Activated CD4-positive, alpha-beta memory T cell treated with anti-CD3 and anti-CD28 coated beads, Interleukin-2, amount 10 ng/mL, durations not matched to agents 7 days and 5 days (primary cell): ENCODE measurements around the gene SOX1. TPM values are rescaled to one million over a fixed set of nuclear protein-coding genes. Genes with fewer than 3 reads are reported as not detected.

Experiments used
- CTCF ChIA-PET: fragments of 350-600 bp; sonication (Branson Sonifier 250); formaldehyde crosslinking; loops from one replicate; lab custom pipeline; 2021; ENCODE audit warnings: antibody characterized with exemption, inconsistent platforms; lab: Charles Lee
- POLR2A ChIA-PET: fragments of 350-600 bp; sonication (Branson Sonifier 250); formaldehyde crosslinking; loops from one replicate; lab custom pipeline; 2021; ENCODE audit warnings: antibody characterized with exemption; lab: Charles Lee
- DNase-seq: peaks from one replicate; pipeline ENCODE4 v3.0.0-alpha.2; 2020
- H3K27ac Mint-ChIP-seq: one replicate; pipeline ENCODE4 v1.8.0; 2021; ENCODE audit warnings: mild to moderate bottlenecking, mixed read lengths
- H3K27me3 Mint-ChIP-seq: one replicate; pipeline ENCODE4 v1.8.0; 2021; ENCODE audit warnings: mixed read lengths
- H3K36me3 Mint-ChIP-seq: one replicate; pipeline ENCODE4 v1.8.0; 2021; ENCODE audit warnings: low read depth, mixed read lengths
- H3K4me1 Mint-ChIP-seq: one replicate; pipeline ENCODE4 v1.8.0; 2021; ENCODE audit warnings: mixed read lengths
- H3K4me3 Mint-ChIP-seq: one replicate; pipeline ENCODE4 v1.8.0; 2021; ENCODE audit warnings: mild to moderate bottlenecking, mixed read lengths
- H3K9me3 Mint-ChIP-seq: one replicate; pipeline ENCODE4 v1.8.0; 2021; ENCODE audit warnings: mixed read lengths
- total RNA-seq, 2 experiments: library from RNA; stranded (reverse); gene quantifications; one replicate each; pipeline ENCODE4 v1.2.3, GENCODE V29; 2021

The SOX1 gene
- total RNA-seq, 2 experiments from 2014 or later, result not detected

GRCh38 chr13:112055036-112055914 is 11.7 kb upstream of the SOX1 start:
- Mint-ChIP-seq H3K27ac (peak overlapping the region; percentile 44), H3K4me3 (no peak overlapping the region), H3K36me3 (peaks cover 7% of the 10 kb centered on the region), H3K9me3 (no peaks in the 10 kb centered on the region), H3K27me3 (peaks cover 67% of the 10 kb centered on the region), H3K4me1 (no peaks in the 10 kb centered on the region)
- POLR2A ChIA-PET, result no interaction called here
- DNase-seq, result peak; percentile 4
- CTCF ChIA-PET, result no interaction called here

GRCh38 chr13:112055915-112056269 is 11.1 kb upstream of the SOX1 start:
- no peak for DNase-seq
- ChIA-PET CTCF (no interaction called here), POLR2A (no interaction called here)
- no peaks in the 10 kb centered on the region for H3K9me3 Mint-ChIP-seq
- H3K36me3 Mint-ChIP-seq, result peaks cover 10% of the 10 kb centered on the region
- no peak overlapping the region for H3K27ac Mint-ChIP-seq
- H3K27me3 Mint-ChIP-seq, result peaks cover 70% of the 10 kb centered on the region
- no peaks in the 10 kb centered on the region for H3K4me1 Mint-ChIP-seq
- no peak overlapping the region for H3K4me3 Mint-ChIP-seq

- H3K9me3 Mint-ChIP-seq, result no peaks in the 10 kb centered on the region
- POLR2A ChIA-PET, result no interaction called here
Measured at GRCh38 chr13:112056284-112056727, 10.6 kb upstream of the SOX1 start.

GRCh38 chr13:112056739-112057438 is 10.1 kb upstream of the SOX1 start:
- H3K4me3 Mint-ChIP-seq, result no peak overlapping the region
- ChIA-PET POLR2A (no interaction called here), CTCF (no interaction called here)
- H3K9me3 Mint-ChIP-seq, result no peaks in the 10 kb centered on the region
- H3K27ac Mint-ChIP-seq, result no peak overlapping the region
- peaks cover 10% of the 10 kb centered on the region for H3K36me3 Mint-ChIP-seq
- DNase-seq, result peak; percentile 1
- no peaks in the 10 kb centered on the region for H3K4me1 Mint-ChIP-seq
- peaks cover 67% of the 10 kb centered on the region for H3K27me3 Mint-ChIP-seq

More at GRCh38 chr13:112056284-112056727, 10.6 kb upstream of the SOX1 start:
- CTCF ChIA-PET, result no interaction called here
- DNase-seq, result peak; percentile 7
- no peak overlapping the region for H3K27ac Mint-ChIP-seq
- peaks cover 10% of the 10 kb centered on the region for H3K36me3 Mint-ChIP-seq
- H3K4me1 Mint-ChIP-seq, result no peaks in the 10 kb centered on the region
- no peak overlapping the region for H3K4me3 Mint-ChIP-seq
- H3K27me3 Mint-ChIP-seq, result peaks cover 70% of the 10 kb centered on the region

- H3K9me3 Mint-ChIP-seq, result no peaks in the 10 kb centered on the region
- DNase-seq, result no peak
- H3K4me3 Mint-ChIP-seq, result no peak overlapping the region
- CTCF ChIA-PET, result no interaction called here
- no peaks in the 10 kb centered on the region for H3K4me1 Mint-ChIP-seq
- H3K27me3 Mint-ChIP-seq, result peaks cover 67% of the 10 kb centered on the region
- POLR2A ChIA-PET, result no interaction called here
- peaks cover 10% of the 10 kb centered on the region for H3K36me3 Mint-ChIP-seq
- H3K27ac Mint-ChIP-seq, result no peak overlapping the region
Measured at GRCh38 chr13:112057439-112057735, 9.6 kb upstream of the SOX1 start.

- POLR2A ChIA-PET, result no interaction called here
- Mint-ChIP-seq H3K36me3 (peaks cover 10% of the 10 kb centered on the region), H3K4me1 (no peaks in the 10 kb centered on the region), H3K27ac (no peak overlapping the region), H3K4me3 (no peak overlapping the region), H3K9me3 (no peaks in the 10 kb centered on the region), H3K27me3 (peaks cover 68% of the 10 kb centered on the region)
- CTCF ChIA-PET, result no interaction called here
- no peak for DNase-seq
Measured at GRCh38 chr13:112057736-112058518, 9.0 kb upstream of the SOX1 start.

GRCh38 chr13:112058519-112058873 is 8.5 kb upstream of the SOX1 start:
- Mint-ChIP-seq H3K27ac (no peak overlapping the region), H3K27me3 (peaks cover 67% of the 10 kb centered on the region), H3K4me1 (no peaks in the 10 kb centered on the region), H3K36me3 (peaks cover 10% of the 10 kb centered on the region), H3K9me3 (no peaks in the 10 kb centered on the region), H3K4me3 (no peak overlapping the region)
- DNase-seq, result no peak
- ChIA-PET POLR2A (no interaction called here), CTCF (no interaction called here)

GRCh38 chr13:112058941-112059340 is 8.0 kb upstream of the SOX1 start:
- ChIA-PET POLR2A (no interaction called here), CTCF (no interaction called here)
- H3K36me3 Mint-ChIP-seq, result peaks cover 10% of the 10 kb centered on the region
- no peak overlapping the region for H3K4me3 Mint-ChIP-seq
- H3K27ac Mint-ChIP-seq, result no peak overlapping the region
- peaks cover 68% of the 10 kb centered on the region for H3K27me3 Mint-ChIP-seq
- H3K4me1 Mint-ChIP-seq, result no peaks in the 10 kb centered on the region
- no peak for DNase-seq
- no peaks in the 10 kb centered on the region for H3K9me3 Mint-ChIP-seq

- H3K4me1 Mint-ChIP-seq, result no peaks in the 10 kb centered on the region
- POLR2A ChIA-PET, result no interaction called here
- peak overlapping the region; percentile 30 for H3K27ac Mint-ChIP-seq
- CTCF ChIA-PET, result no interaction called here
- no peaks in the 10 kb centered on the region for H3K9me3 Mint-ChIP-seq
- peaks cover 72% of the 10 kb centered on the region for H3K27me3 Mint-ChIP-seq
- peaks cover 10% of the 10 kb centered on the region for H3K36me3 Mint-ChIP-seq
- H3K4me3 Mint-ChIP-seq, result no peak overlapping the region
- DNase-seq, result no peak
Measured at GRCh38 chr13:112059457-112060281, 7.3 kb upstream of the SOX1 start.

- Mint-ChIP-seq H3K27ac (no peak overlapping the region), H3K4me1 (no peaks in the 10 kb centered on the region), H3K9me3 (no peaks in the 10 kb centered on the region), H3K27me3 (peaks cover 71% of the 10 kb centered on the region), H3K36me3 (peaks cover 5% of the 10 kb centered on the region), H3K4me3 (no peak overlapping the region)
- CTCF ChIA-PET, result no interaction called here
- POLR2A ChIA-PET, result no interaction called here
- no peak for DNase-seq
Measured at GRCh38 chr13:112060282-112060830, 6.6 kb upstream of the SOX1 start.

- no peak overlapping the region for H3K27ac Mint-ChIP-seq
- ChIA-PET POLR2A (no interaction called here), CTCF (interaction anchor here (0.6 kb wide), 1 partner anchor 10 kb away, joined by 3 read pairs; no protein-coding TSS in a partner anchor)
- H3K36me3 Mint-ChIP-seq, result peaks cover 6% of the 10 kb centered on the region
- peaks cover 75% of the 10 kb centered on the region for H3K27me3 Mint-ChIP-seq
- DNase-seq, result no peak
- no peak overlapping the region for H3K4me3 Mint-ChIP-seq
- H3K4me1 Mint-ChIP-seq, result no peaks in the 10 kb centered on the region
- H3K9me3 Mint-ChIP-seq, result no peaks in the 10 kb centered on the region
Measured at GRCh38 chr13:112060899-112061366, 6.0 kb upstream of the SOX1 start.

- H3K4me3 Mint-ChIP-seq, result no peak overlapping the region
- H3K36me3 Mint-ChIP-seq, result peaks cover 6% of the 10 kb centered on the region
- no peak overlapping the region for H3K27ac Mint-ChIP-seq
- no peaks in the 10 kb centered on the region for H3K4me1 Mint-ChIP-seq
- peaks cover 77% of the 10 kb centered on the region for H3K27me3 Mint-ChIP-seq
- H3K9me3 Mint-ChIP-seq, result no peaks in the 10 kb centered on the region
- ChIA-PET CTCF (interaction anchor here (0.6 to 0.9 kb wide), 2 partner anchors 9 to 383 kb away, joined by 3 read pairs; no protein-coding TSS in a partner anchor), POLR2A (no interaction called here)
- no peak for DNase-seq
Measured at GRCh38 chr13:112061367-112062061, 5.4 kb upstream of the SOX1 start.
